Caco-2 (cell line): ENCODE data around the gene NDUFS2. TPM values are rescaled to one million over a fixed set of nuclear protein-coding genes. Genes with fewer than 3 reads are reported as not detected.

Experiments
- BruUV-seq: library from RNA; stranded (reverse); fragments of 400-500 nt; replicated peaks from 2 replicates; lab custom pipeline; 2021; lab: Mats Ljungman, UMichigan
- CTCF ChIA-PET: fragments of 300-600 bp; sonication (Branson Sonifier 250); formaldehyde crosslinking; loops from one replicate; lab custom pipeline; 2022; ENCODE audit warnings: antibody characterized with exemption; lab: Charles Lee
- POLR2A ChIA-PET: fragments of 300-600 bp; sonication (Branson Sonifier 250); formaldehyde crosslinking; loops from one replicate; lab custom pipeline; 2022; ENCODE audit warnings: antibody characterized with exemption; lab: Charles Lee
- DNase-seq, 2 experiments: peaks; one replicate each; pipeline versions ENCODE4 v3.0.0 to v3.0.0-alpha.2; 2020 to 2022
- H3K27me3 ChIP-seq: replicated peaks from 2 replicates; pipeline ENCODE4 v1.6.0; 2011; ENCODE audit warnings: low read length; ENCODE audit not compliant: control insufficient read depth, insufficient read depth
- H3K36me3 ChIP-seq: 2 replicates; pipeline ENCODE4 v1.5.1; 2011; ENCODE audit warnings: low read length; ENCODE audit not compliant: control insufficient read depth, insufficient read depth
- H3K4me1 ChIP-seq: fragments of 250-450 bp; sonication (Bioruptor Pico); 2 replicates; pipeline ENCODE4 v1.5.1; 2020; ENCODE audit warnings: mild to moderate bottlenecking
- H3K4me3 ChIP-seq: 2 replicates; pipeline ENCODE4 v1.5.1; 2011; ENCODE audit warnings: low read depth, mild to moderate bottlenecking, control low read depth, low read length
- H3K9me3 ChIP-seq: fragments of 250-450 bp; sonication (Bioruptor Pico); 2 replicates; pipeline ENCODE4 v1.5.1; 2020; ENCODE audit warnings: mild to moderate bottlenecking, moderate library complexity
- H3K27ac Mint-ChIP-seq: one replicate; pipeline ENCODE4 v1.8.0; 2022; ENCODE audit warnings: mixed read lengths; ENCODE audit not compliant: unreplicated experiment
- H3K27me3 Mint-ChIP-seq: one replicate; pipeline ENCODE4 v1.8.0; 2022; ENCODE audit warnings: mixed read lengths; ENCODE audit not compliant: insufficient read depth, unreplicated experiment
- H3K36me3 Mint-ChIP-seq: one replicate; pipeline ENCODE4 v1.8.0; 2022; ENCODE audit warnings: mild to moderate bottlenecking, mixed read lengths; ENCODE audit not compliant: insufficient read depth, unreplicated experiment
- H3K4me1 Mint-ChIP-seq: one replicate; pipeline ENCODE4 v1.8.0; 2022; ENCODE audit warnings: low read depth, mixed read lengths; ENCODE audit not compliant: unreplicated experiment
- H3K4me3 Mint-ChIP-seq: one replicate; pipeline ENCODE4 v1.8.0; 2022; ENCODE audit warnings: mild to moderate bottlenecking, moderate library complexity, mixed read lengths; ENCODE audit not compliant: unreplicated experiment
- H3K9me3 Mint-ChIP-seq: one replicate; pipeline ENCODE4 v1.8.0; 2022; ENCODE audit warnings: mixed read lengths; ENCODE audit not compliant: unreplicated experiment
- CTCF ChIP-seq, 2 experiments: fragments of 200-600 bp in 1 of 2; IDR thresholded peaks; 1 replicate in 1 of 2; 2 replicates in 1 of 2; pipeline versions ENCODE4 v1.5.1 to v1.8.0; 2011 to 2022; ENCODE audit warnings: antibody characterized with exemption in 1 of 2, control low read depth in 1 of 2, inconsistent platforms in 1 of 2, low read depth in 1 of 2, low read length in 1 of 2, mild to moderate bottlenecking in 1 of 2, moderate library complexity in 1 of 2; ENCODE audit not compliant: insufficient read depth in 1 of 2, severe bottlenecking in 1 of 2, unreplicated experiment in 1 of 2
- intact Hi-C: fragments of 100-400 bp; cut with micrococcal nuclease; formaldehyde crosslinking; loops from one replicate; pipeline ENCODE4 v1.10.0; 2022; ENCODE audit not compliant: unreplicated experiment
- total RNA-seq: library from RNA; stranded (reverse); gene quantifications from 2 replicates; pipeline ENCODE4 v1.2.3, GENCODE V29; 2022

NDUFS2 gene
- total RNA-seq, 1 experiment from 2014 or later = 115 TPM

- no peaks in the 10 kb centered on the region for H3K36me3 ChIP-seq
- Mint-ChIP-seq H3K27me3 (no peaks in the 10 kb centered on the region), H3K9me3 (no peaks in the 10 kb centered on the region), H3K27ac (no peak overlapping the region), H3K4me1 (peaks cover 6% of the 10 kb centered on the region), H3K36me3 (no peaks in the 10 kb centered on the region), H3K4me3 (no peak overlapping the region)
- no peaks in the 10 kb centered on the region for H3K4me1 ChIP-seq
- BruUV-seq = no TSS peak
- ChIA-PET CTCF (interaction anchor here (1.0 to 2.9 kb wide), 3 partner anchors 26 to 190 kb away, joined by 3 to 12 read pairs (median 6); partner anchors contain the start of genes PPOX and TOMM40L), POLR2A (interaction anchor here (1.3 kb wide), 1 partner anchor 10 kb away, joined by 16 read pairs; the partner anchor contains the start of gene NDUFS2)
- DNase-seq = no peak
- intact Hi-C loops = loop anchor here (1.0 kb wide), 4 partner anchors 33 to 190 kb away; no protein-coding TSS in a partner anchor
- TF ChIP-seq CTCF (IDR thresholded peaks at IDR 0.05; ENCODE audit: insufficient read depth in 1 of 2, low read depth in 1 of 2, low read length in 1 of 2, severe bottlenecking in 1 of 2, unreplicated experiment in 1 of 2) = no peak
- H3K9me3 ChIP-seq = no peaks in the 10 kb centered on the region
- no peaks in the 10 kb centered on the region for H3K27me3 ChIP-seq
- no peak overlapping the region for H3K4me3 ChIP-seq
Observed at GRCh38 chr1:161191971-161192370, 10.2 kb upstream of the NDUFS2 start.

- intact Hi-C loops = loop anchor here (1.0 kb wide), 4 partner anchors 33 to 190 kb away; no protein-coding TSS in a partner anchor
- no peaks in the 10 kb centered on the region for H3K36me3 ChIP-seq
- POLR2A ChIA-PET = no interaction called here
Observed at GRCh38 chr1:161192476-161193465, 9.4 kb upstream of the NDUFS2 start.

More at GRCh38 chr1:161192476-161193465, 9.4 kb upstream of the NDUFS2 start:
- Mint-ChIP-seq H3K9me3 (no peaks in the 10 kb centered on the region), H3K27me3 (no peaks in the 10 kb centered on the region), H3K4me1 (peaks cover 6% of the 10 kb centered on the region), H3K4me3 (no peak overlapping the region), H3K27ac (no peak overlapping the region), H3K36me3 (no peaks in the 10 kb centered on the region)
- CTCF ChIA-PET = interaction anchor here (0.7 to 2.9 kb wide), 4 partner anchors 27 to 190 kb away, joined by 3 to 12 read pairs (median 4); partner anchors contain the start of genes PPOX and TOMM40L
- H3K4me1 ChIP-seq = no peaks in the 10 kb centered on the region
- no peak overlapping the region for H3K4me3 ChIP-seq
- no peaks in the 10 kb centered on the region for H3K27me3 ChIP-seq
- peak; percentile 80 to 94 for TF ChIP-seq CTCF (IDR thresholded peaks at IDR 0.05; ENCODE audit: insufficient read depth in 1 of 2, low read depth in 1 of 2, low read length in 1 of 2, severe bottlenecking in 1 of 2, unreplicated experiment in 1 of 2)
- no peaks in the 10 kb centered on the region for H3K9me3 ChIP-seq
- BruUV-seq = no TSS peak
- peak; percentile 71 to 76 for DNase-seq
